Measurements from ENCODE around the gene UGT1A1.

DNA sequence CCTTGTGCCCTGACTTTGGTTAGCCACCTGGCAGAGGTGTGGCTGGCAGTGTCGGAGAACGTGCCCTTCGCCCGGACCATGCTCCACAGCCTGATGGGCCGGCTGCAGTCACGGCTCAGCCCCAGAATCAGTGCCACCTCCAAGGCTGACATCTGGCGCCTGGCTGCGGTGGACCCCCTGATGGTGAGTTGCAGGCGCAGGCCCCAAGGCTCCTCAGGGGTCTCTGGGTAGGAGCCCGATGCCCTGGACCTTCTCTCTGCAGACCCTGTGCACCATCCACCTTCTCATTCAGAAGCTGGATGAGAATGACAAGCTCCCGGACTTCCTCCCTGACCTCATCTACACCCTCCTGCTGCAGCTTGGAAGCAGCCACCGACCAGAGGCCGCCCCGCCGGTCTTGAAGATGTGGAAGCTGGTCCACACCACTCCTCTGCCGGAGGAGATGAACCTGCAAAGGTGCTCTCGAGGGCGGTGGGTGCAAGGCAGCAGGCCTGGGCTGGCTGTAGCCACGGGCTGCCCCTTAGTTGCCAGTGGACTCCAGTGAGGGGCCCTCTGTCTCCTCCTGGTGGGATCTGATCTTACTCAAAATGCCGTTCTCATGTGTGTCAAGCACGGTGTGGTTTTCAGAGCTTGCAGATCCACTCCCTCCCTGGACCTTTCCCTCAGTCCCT lies 62.2 kb downstream of the UGT1A1 start:
- TF ChIP-seq, protein P1, sequence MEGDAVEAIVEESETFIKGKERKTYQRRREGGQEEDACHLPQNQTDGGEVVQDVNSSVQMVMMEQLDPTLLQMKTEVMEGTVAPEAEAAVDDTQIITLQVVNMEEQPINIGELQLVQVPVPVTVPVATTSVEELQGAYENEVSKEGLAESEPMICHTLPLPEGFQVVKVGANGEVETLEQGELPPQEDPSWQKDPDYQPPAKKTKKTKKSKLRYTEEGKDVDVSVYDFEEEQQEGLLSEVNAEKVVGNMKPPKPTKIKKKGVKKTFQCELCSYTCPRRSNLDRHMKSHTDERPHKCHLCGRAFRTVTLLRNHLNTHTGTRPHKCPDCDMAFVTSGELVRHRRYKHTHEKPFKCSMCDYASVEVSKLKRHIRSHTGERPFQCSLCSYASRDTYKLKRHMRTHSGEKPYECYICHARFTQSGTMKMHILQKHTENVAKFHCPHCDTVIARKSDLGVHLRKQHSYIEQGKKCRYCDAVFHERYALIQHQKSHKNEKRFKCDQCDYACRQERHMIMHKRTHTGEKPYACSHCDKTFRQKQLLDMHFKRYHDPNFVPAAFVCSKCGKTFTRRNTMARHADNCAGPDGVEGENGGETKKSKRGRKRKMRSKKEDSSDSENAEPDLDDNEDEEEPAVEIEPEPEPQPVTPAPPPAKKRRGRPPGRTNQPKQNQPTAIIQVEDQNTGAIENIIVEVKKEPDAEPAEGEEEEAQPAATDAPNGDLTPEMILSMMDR (IDR thresholded peaks at IDR 0.05; ENCODE audit: extremely low read depth in 1 of 2, insufficient read depth in 1 of 2, low read depth in 1 of 2, low read length in 2 of 2), result no peak
- no peak for TF ChIP-seq FOS (IDR thresholded peaks at IDR 0.05; ENCODE audit: borderline replicate concordance, insufficient read depth, low read length)

Data from endothelial cell of umbilical vein (primary cell).